Measurements from ENCODE around the gene CD7.

- no peak for TF ChIP-seq CTCF (IDR thresholded peaks at IDR 0.05; ENCODE audit: low read depth, low read length)
- no peak for TF ChIP-seq EZH2phosphoT487 (IDR thresholded peaks at IDR 0.05; ENCODE audit: low read depth)
Observed at GRCh38 chr17:82320140-82320840, 2.9 kb upstream of the CD7 start.
